Suprapubic skin (tissue), 4 donors: ENCODE measurements around the gene GPAM.
"Not testable (repeated sequence)": the region's sequence is repeated elsewhere in the genome, so short reads cannot be mapped to it uniquely, and the experiment has no call there.

Experiments used
- CTCF ChIP-seq, 2 donors: fragments of 200-600 bp in 1 of 2; fragments of 450-650 bp in 1 of 2; sonication (generic) in 1 of 2; IDR thresholded peaks; one replicate each; pipeline ENCODE4 v1.5.1; 2016 to 2019; ENCODE audit warnings: antibody characterized with exemption in 2 of 2, mild to moderate bottlenecking in 1 of 2, moderate library complexity in 1 of 2
- POLR2A ChIP-seq, 2 donors: fragments of 450-650 bp; IDR thresholded peaks; one replicate each; pipeline ENCODE4 v1.6.1; 2017; ENCODE audit warnings: antibody characterized with exemption in 2 of 2, mild to moderate bottlenecking in 2 of 2, moderate library complexity in 2 of 2
- POLR2AphosphoS5 ChIP-seq, 3 donors: sonication (generic); formaldehyde crosslinking; IDR thresholded peaks; one replicate each; pipeline ENCODE4 v1.6.1; 2017; ENCODE audit warnings: antibody characterized with exemption in 3 of 3

- not testable (repeated sequence) for TF ChIP-seq CTCF, POLR2AphosphoS5, POLR2A (IDR thresholded peaks at IDR 0.05)
These were observed 45.0 kb upstream of the GPAM start for GRCh38 chr10:112228366-112229088.
